Tibial nerve (tissue), 4 donors: ENCODE results near the gene AEBP2.

Experiments used
- CTCF ChIP-seq, 5 experiments: fragments of 200-600 bp in 3 of 5; fragments of 450-650 bp in 2 of 5; sonication (generic) in 3 of 5; IDR thresholded peaks; one replicate each; pipeline ENCODE4 v1.5.1; 2016 to 2019; ENCODE audit warnings: antibody characterized with exemption in 5 of 5, mild to moderate bottlenecking in 3 of 5, moderate library complexity in 2 of 5
- EP300 ChIP-seq, 2 donors: sonication (generic); formaldehyde crosslinking; IDR thresholded peaks; one replicate each; pipeline ENCODE4 v1.6.1; 2017; ENCODE audit warnings: antibody characterized with exemption in 2 of 2, mild to moderate bottlenecking in 1 of 2
- POLR2A ChIP-seq, 2 donors: fragments of 450-650 bp; IDR thresholded peaks; one replicate each; pipeline ENCODE4 v1.6.1; 2017; ENCODE audit warnings: antibody characterized with exemption in 2 of 2, mild to moderate bottlenecking in 2 of 2, moderate library complexity in 2 of 2

DNA sequence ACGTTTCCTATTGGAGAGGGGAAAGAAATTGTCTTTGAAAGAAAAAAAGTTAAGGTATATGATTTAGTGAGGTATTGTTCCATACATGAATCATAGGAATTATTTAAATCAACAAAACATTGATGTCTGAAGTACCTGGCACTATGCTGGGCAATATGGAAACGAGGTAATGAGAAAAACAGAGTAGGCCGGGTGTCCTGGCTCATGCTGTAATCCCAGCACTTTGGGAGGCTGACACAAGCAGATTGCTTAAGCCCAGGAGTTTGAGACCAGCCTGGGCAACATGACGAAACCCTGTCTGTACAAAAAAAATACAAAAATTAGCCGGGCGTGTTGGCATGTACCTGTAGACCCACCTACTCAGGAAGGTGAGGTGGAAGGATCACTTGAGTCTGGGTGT, 45.9 kb downstream of the AEBP2 start:
- TF ChIP-seq CTCF (IDR thresholded peaks at IDR 0.05) (no peak), POLR2A (IDR thresholded peaks at IDR 0.05) (no peak), EP300 (IDR thresholded peaks at IDR 0.05) (no peak)
